Hematopoietic multipotent progenitor cell treated with erythropoietin and hydrocortisone succinate and interleukin-3 and kit ligand, for 17 days (in vitro differentiated cells): ENCODE measurements around the gene RFXANK.
"Not testable (repeated sequence)": the region's sequence is repeated elsewhere in the genome, so short reads cannot be mapped to it uniquely, and the experiment has no call there.

Experiments
- DNase-seq: peaks from one replicate; pipeline ENCODE4 v3.0.0-alpha.2; 2015; ENCODE audit warnings: low spot score

RFXANK gene

DNA sequence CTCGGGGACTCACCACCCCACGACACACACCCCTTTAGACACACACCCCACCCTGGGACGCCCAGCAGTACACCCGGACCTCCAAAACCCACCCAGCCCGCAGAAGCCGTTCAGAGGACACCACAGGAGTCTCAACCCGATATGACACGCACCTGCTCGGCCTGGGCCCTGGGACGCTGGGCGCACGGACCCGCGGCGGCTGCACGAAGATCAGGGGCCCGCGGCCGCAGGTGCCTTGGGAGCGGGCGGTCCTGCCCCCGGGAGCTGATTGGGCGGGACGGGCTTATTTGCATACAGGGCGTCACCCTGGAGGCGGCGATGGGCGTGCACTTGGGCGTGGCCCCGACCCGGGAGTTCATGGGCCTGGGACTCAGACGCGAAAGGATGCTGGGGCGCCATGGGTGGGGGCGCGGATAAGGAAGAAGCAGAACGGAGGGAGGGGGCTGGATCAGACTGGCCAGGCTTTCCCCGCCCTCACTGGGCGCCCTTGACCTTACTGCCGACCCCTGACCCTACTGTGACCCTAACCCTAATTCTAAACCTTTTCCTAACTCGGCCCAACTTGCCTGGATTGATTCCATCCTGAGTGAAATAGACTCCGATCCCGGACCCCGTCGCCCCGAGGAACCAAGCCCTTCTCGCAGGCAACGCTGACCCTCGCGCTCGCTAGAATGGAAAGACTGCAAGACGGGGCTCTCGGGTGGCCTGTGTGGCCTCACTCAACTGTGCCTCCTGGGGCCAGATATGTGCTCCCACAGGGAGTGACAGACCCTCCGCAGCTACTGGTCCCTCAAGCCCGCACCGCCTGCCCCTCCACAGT is 21.8 kb upstream of the RFXANK start, which contains the start of gene MEF2B:
MEF2B (minus strand) TSS at position 211 of the 820 bp plus-strand sequence. CDS start 19,528 bp downstream, outside the sequence.
- DNase-seq: peak; percentile 66

DNA sequence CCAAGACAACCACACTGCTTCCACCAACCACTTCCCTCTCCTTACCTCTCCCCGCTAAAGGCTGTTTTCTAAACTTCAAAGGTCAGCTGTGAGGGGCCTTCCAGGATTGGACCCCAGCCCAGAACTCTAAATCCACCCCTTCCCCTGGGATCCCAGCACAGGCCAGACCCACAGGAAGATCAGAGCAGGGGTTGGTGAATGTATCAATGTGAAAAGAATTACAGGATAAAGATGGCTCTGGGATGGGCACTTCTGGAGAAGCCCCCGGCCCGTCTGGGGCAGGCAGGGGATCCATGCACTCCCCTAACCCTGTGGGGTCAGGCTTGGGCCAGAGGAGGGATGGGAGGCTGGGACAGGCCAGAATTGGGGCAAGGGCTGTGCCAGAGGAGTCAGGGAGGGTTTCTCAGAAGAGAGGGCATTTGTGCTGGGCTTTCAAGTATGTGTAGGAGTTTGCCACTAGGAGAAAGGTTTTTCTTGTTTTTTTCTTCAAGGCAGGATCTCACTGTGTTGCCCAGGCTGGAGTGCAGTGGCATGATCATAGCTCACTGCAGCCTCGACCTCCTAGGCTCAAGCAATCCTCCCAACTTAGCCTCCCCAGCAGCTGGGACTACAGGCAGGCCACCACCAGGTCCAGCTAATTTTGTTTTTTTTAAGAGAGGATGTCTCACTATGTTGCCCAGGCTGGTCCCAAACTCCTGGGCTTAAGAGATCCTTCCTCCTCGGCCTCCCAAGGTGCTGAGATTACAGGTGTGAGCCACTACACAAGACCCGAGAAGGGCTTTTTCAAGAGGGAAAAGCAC is 21.0 kb upstream of the RFXANK start:
- DNase-seq: no peak

DNA sequence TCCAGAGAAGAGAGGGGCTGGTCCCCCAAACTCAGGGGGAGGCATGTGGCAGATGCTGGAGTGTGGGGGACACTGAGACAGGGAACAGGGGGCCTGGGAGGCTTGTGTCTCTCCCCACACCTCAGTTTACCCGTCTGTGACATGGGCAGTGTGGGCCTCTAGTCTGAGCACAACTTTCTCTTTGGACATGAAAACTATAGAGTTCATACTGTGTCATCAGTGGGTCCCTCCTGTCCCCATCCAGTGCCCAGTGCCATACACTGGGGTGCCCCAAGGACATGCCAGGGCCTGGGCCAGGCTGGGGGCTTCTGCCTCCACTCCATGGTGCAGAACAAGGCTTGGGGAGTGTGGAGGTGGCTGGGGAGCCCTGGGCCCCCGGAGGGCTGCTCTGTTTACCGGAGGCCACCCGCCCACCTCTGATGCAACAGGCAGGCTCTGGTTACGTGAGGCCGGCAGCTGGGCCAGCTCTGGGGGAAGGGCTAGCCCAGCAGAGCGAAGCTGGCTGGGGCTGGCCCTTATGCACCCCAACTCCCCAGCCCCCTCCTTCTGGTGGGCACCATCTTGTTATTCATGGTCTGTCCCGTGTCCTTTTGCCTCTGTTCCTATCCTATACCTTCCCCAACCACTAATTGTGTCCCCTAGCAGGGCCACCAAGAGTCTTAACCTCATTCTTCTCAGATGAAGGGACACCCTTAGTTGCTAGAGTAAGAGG is 20.1 kb upstream of the RFXANK start:
- DNase-seq: no peak

DNA sequence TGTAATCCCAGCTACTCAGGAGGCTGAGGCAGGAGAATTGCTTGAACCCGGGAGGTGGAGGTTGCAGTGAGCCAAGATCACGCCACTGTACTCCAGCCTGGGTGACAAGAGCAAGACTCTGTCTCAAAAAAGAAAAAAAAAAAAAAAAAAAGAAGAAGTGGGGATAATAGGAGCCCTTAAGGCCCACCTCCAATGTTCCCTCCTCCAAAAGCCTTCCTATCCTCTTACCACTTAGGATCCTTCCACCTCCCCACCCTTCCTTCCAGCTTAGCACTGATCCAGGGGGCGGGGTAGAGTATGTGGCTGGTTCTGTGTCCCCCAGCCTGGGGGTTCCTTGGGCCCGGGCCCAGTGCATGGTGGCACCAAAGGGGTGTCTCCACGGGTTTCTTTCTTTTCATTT is 18.8 kb upstream of the RFXANK start:
- DNase-seq: not testable (repeated sequence)

DNA sequence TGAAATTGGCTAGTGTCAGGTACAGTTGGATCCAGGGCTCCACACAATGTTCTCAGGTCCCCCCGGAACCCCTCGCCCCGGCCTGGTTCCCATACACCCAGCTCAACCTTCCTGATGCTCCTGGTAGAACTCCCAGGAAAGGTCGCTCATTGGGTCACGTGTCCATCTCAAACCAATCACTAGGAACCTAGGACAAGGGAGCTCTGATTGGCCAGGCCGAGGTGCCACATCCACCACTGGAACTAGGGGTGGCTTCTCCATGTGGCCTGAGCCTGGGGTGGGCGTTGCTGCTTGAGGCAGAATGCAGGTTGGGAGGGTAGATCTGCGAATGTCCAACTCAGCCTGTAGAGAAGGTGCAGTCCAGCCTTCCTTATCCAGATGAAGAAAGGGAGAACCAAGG is 15.1 kb upstream of the RFXANK start:
- no peak for DNase-seq

DNA sequence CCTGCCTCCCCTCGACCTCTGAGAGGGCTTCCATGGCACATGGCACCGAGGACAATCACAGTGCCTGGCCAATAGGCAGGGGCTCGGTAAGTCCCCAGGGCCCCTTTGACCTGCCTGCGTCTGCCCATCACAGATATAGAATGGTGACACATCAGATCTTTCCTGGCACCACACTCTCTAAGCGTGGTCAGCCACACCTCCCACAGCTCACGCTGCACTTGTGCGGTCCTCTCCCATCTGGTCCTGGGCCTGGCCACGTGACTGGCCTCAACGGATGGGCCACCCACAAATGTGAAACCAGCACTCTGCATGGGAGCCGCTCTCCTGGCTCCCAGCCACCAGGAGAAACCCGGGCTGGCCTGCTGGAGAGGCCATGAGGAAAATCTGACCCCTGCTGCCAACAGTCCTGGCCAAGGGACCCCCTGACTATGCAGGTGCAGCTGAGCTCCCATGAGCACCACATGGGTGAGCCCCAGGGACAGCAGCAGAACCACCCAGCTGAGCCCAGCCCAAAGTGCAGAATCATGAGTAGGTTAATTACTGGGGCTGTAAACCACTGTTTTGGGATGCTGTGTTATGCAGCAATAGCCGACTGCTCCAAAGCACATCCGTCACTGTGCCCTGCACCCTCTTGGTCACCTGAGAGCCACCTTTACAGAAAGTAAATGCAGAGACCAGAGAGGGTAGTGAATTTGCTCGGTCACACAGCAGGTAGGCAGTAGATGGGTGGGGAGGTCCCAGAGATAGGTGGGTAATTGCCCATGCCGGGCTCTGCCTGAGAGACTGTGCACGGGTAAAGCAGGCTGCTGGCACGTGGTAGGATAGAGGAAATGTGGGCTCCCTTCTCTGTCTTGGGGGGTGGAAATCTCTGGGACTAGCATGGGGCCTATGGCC is 12.3 kb upstream of the RFXANK start:
- peak; percentile 17 for DNase-seq

DNA sequence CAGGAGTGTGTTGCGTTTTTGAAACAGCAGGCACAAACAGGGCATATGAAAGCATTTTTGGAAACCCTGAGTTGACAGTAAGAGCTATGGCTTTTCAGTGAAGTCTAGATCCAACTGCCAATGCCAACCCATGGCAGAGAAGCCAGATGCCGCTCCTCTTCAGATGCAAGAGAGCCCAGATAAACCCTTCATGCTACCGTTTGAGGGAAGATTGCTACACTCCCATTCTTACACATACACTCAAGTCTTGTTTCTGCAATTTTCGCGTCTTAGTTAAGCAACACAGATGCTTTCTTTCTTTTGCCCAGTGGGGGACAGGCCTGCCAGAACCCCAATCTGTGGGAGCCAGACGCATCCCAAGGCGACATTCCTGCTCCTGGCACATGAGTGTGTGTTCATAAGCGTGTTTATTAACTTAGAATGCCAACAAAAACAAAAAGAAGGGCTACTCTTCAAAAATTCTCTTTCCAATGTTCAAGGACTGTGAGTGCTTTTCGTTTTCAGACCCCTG is 10.5 kb upstream of the RFXANK start:
- DNase-seq: no peak

DNA sequence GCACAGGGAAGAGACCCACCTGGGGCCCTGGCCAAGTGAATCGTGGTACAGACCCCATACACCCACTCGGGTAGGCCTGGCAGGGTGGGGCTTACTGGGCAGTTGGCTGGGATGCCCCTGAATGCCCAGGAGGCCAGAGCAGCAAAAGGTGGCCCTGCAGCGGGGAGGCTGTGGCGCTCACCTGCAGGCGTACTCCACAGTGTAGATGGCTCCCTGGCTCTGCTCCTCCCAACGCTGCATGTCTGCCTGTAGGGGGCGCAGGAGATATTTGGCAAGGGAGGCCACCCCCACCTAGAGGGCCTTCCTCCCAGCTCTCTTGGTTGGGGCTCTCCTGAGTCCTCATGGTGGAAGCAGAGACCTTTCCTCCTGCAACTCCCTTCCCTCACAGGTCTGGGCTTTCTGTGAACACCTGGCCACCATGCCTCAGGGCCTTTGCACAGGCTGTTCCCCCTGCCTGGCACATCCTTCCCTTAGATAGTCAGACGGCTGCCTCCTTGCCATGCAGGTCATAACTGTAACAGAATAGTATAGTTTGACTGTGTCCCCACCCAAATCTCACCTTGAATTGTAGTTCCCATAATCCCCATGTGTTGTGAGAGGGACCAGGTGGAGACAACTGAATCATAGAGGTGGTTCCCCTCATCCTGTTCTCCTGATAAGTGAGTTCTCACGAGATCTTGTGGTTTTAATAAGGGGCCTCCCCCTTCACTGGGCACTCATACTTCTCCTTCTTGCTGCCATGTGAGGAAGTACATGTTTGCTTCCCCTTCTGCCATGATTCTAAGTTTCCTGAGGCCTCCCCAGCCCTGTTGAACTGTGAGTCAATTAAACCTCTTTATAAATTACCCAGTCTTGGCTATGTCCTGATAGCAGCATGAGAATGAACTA is 6.0 kb upstream of the RFXANK start:
- peak; percentile 77 for DNase-seq

DNA sequence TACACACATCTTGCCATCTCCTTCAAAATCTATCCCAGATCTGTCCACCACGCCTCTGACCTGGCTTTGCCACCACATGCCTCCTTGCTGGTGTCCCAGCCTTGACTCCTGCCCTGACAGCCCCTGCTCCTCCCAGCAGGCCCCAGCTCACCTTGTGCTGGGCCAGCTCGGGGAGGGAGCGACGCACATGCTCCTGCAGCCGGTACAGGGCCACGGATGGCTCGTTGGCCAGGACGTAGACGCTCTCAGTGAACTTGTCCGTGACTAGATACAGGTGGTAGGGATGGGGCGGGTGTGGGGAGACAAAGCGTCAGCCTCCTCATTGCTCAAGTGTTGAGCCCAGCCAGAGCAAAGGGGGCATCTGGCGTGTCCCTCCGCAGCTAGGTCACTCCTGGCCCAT is 5.3 kb upstream of the RFXANK start:
- no peak for DNase-seq

DNA sequence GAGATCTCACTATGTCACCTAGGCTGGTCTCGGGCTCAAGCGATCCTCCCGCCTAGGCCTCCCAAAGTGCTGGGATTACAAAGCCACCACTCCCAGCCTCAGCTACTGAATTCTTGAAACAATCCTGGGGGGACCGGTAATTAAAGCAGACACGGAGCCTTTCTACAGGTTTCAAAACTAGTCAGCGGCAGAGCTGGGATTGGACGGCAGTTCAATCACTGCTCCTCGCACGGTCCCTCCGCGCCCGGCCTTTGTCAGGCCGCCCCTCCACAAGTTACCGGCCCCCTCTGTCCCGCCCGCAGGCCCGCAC is 335 bp upstream of the RFXANK start:
- DNase-seq: no peak

DNA sequence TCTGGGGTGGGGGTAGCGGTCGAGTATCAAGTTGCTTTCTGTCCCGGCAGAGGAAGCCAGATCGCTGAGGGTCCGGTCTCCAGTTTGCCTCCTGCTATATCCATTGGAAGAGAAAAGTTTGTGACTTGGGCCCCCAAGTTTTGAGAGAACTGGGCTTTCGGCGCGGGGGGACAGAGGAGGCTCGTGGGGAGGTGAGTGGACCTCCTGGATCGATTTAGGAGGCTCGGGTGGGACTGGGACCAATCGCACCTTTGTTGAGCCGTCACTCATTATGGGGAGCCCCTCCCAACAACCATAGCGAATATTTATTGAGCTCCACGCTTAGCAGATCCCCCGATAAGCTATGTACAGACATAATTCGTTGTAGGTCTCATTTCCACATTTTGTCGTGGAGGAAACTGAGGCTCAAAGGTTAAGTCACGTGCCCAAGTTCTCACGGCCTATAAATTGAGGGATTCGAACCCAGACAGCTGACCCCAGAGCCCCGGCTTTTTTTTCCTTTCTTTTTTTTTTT is 909 bp downstream of the RFXANK start:
- DNase-seq: no peak

DNA sequence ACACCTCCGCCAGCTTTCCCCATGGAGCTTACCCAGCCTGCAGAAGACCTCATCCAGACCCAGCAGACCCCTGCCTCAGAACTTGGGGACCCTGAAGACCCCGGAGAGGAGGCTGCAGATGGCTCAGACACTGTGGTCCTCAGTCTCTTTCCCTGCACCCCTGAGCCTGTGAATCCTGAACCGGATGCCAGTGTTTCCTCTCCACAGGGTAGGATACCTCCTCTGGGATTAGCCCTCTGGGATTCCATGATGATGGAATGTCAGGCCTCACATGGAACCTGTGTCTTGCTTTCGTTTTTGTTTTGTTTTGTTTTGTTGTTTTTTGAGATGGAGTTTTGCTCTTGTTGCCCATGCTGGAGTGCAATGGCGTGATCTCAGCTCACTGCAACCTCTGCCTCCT is 1.9 kb downstream of the RFXANK start:
- no peak for DNase-seq

DNA sequence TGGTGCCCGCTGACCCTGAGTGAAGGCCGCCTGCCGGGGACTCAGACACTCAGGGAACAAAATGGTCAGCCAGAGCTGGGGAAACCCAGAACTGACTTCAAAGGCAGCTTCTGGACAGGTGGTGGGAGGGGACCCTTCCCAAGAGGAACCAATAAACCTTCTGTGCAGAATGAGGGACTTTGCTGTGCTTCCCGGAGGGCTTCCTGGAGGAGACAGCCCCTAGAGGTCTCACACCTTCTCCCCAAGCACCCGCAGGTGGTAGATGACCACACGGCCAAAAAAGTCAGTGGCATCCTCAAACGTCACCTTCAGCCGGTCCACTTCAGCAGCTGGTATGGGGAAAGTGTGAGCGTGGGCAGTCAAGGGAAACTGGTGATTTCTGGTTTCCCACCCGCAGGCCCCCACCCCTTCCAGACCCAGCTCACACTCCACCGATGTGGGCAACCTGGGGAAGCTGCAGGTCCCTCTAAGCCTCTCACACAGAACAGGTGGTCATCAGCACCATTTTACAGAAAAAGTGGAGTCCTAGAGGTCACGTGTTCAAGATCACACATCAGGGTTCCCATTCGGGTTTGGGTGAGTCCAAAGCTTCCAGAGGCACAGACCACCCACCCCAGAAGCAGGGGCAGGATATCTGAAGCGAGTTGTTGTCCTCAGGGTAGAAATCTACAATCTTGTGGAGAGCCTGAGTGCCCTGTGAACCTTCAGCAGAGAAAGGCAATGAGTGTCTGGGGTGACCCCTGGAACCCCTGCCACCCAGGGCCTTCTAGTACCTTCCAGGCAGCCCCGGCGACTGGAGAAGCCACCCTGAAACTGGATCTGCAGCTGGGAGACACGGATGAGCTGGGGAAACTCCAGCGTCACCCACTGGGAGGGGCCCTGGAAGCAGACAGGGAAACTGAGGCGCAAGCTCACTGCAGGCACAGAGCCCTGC is 9.9 kb downstream of the RFXANK start:
- DNase-seq: no peak

DNA sequence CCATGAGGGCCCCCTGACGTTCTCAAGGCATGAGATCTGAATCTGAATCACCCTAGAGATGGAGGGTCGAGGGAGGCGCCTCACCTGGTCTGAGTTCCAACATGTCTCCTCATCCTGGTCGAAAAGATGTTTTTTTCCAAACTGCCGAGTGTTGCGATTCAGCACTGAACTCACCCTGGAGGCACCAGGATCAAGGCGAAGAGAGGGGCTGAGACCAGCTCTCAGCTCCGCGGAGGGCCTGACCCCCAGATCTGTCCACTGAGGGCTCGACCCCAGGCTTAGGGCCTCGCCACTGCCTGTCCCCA is 10.6 kb downstream of the RFXANK start:
- DNase-seq: no peak

DNA sequence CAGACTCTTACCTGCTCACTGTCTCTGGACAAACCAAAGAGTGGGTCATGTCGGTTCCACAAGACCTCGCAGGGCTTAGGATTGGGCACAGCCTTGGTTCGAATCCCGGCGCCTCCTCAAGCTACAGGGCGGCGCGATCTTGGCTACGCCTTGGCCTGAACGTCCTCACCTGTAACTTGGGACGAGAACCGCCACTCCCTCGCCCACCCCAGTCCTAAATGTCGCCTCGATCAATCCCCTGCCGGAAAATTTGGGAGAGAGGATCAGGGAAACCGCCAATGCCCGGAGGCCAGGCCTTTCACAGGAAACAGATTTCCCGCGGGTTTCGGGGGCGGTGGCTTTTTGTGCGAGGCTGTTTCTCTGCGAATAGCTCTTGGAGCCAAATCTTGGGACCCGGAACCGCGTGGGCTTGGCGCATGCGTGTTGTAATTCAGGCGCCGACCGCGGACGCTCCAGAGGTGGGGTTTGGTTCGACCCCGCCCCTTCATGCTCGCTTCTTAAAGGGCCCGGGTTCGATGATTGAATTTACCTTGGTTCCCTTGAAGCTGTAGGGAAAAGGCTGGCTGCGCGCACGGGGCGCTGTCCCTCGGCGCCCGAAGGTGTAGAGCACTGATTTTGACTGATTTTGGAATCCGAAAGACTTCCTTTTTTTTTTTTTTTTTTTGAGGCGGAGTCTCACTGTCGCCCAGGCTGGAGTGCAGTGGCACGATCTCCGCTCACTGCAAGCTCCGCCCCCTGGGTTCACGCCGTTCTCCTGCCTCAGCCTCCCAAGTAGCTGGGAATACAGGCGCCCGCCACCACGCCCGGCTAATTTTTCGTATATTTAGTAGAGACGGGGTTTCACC is 11.2 kb downstream of the RFXANK start, which contains the start of gene NR2C2AP:
NR2C2AP (minus strand) TSS at position 403 of the 845 bp plus-strand sequence; CDS start at position 49, 354 bp downstream.
- peak; percentile 88 for DNase-seq

DNA sequence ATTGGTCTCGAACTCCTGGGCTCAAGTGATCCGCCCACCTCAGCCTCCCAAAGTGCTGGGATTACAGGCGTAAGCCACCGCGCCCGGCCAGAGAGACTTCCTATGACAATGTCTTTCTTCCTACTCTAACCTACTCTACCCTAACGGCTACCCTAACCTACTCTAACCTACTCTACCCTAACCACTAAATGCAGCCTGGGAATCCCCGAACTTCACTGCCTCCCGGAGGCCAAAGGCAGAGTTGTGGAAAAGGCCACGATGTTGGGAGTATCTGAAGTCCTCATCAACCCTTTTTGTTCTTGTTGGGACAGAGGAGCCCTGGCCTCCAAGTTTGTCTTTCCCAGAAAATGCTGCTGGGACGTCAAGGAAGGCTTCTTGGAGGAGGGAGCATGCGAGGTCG is 12.1 kb downstream of the RFXANK start:
- DNase-seq: no peak

DNA sequence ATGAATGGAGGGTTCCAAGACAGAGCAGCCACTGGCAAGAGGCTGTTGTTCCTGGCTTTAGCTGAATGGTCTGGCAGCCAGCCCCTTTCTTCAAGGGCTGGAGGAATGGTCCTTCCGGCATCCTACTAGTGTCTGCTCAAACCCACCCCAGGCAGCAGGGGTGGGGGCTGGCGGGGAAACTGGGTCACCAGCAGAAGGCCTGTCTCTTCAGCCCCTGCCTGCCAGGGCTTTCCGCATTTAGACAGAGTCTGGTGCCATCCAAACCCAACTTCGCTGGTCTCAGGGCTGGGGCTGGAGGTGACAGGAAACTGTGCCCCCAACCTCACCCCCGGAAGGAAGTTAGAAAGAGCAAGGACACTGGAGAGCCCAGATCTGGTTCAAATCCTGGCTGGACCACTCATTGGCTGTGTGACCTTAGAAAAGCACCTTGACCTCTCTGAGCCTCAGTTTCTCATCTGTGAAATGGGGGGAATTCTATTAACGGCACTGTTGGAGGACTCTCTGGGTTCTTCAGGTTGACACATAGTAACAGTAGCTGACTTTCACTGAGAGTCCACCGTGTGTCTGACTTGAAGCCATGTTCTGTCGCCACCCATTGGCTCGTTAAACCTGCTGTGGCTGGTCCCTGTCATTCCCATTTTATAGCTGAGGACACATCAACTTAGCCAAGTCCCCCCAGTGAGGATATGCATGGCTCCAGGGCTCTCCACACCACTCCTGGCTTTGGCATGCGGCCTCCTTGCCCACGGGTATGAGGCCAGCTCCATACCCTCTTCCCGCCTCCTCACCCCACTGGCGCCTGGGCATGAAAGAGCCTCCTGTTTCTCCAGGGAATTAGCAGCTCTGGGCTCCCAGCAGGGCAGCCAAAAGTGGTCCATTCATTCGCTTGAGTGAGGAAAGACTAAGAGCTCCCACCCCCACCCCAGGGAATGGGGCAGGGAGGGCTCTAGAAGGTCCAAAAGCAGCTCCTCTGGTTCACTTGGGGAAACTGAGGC is 13.7 kb downstream of the RFXANK start:
- no peak for DNase-seq
